H9 (cell line): ENCODE results near the gene IMMP2L. TPM values are rescaled to one million over a fixed set of nuclear protein-coding genes. Genes with fewer than 3 reads are reported as not detected.

ENCODE experiments used
- DNase-seq: peaks from one replicate; pipeline ENCODE4 v3.0.0-alpha.2; 2017
- H2AFZ ChIP-seq: one replicate; pipeline ENCODE4 v1.6.1; 2013; ENCODE audit warnings: mild to moderate bottlenecking, low read length, control low read depth, moderate library complexity
- H2AK5ac ChIP-seq: 2 replicates; pipeline ENCODE4 v1.6.1; 2013; ENCODE audit warnings: low read length, control low read depth, mixed read lengths; ENCODE audit not compliant: insufficient read length
- H2BK120ac ChIP-seq: one replicate; pipeline ENCODE4 v1.6.1; 2013; ENCODE audit warnings: low read depth, mild to moderate bottlenecking, low read length, control low read depth, inconsistent platforms; ENCODE audit not compliant: poor library complexity, severe bottlenecking
- H2BK12ac ChIP-seq: 2 replicates; pipeline ENCODE4 v1.6.1; 2013; ENCODE audit warnings: low read length, control low read depth, mixed read lengths, low read depth; ENCODE audit not compliant: insufficient read length
- H2BK15ac ChIP-seq: 2 replicates; pipeline ENCODE4 v1.6.1; 2013; ENCODE audit warnings: low read depth, low read length, control low read depth
- H2BK20ac ChIP-seq: one replicate; pipeline ENCODE4 v1.6.1; 2013; ENCODE audit warnings: low read depth, mild to moderate bottlenecking, low read length, control low read depth, inconsistent platforms; ENCODE audit not compliant: poor library complexity, severe bottlenecking
- H2BK5ac ChIP-seq: 2 replicates; pipeline ENCODE4 v1.6.1; 2013; ENCODE audit warnings: low read length, control low read depth, mixed read lengths; ENCODE audit not compliant: insufficient read length
- H3K14ac ChIP-seq: 2 replicates; pipeline ENCODE4 v1.6.1; 2013; ENCODE audit warnings: low read length, control low read depth; ENCODE audit not compliant: insufficient read depth
- H3K18ac ChIP-seq: 2 replicates; pipeline ENCODE4 v1.6.1; 2013; ENCODE audit warnings: low read depth, mild to moderate bottlenecking, mixed read lengths, low read length, control low read depth; ENCODE audit not compliant: insufficient read length
- H3K23ac ChIP-seq: 2 replicates; pipeline ENCODE4 v1.6.1; 2013; ENCODE audit warnings: low read length, control low read depth, mixed read lengths, low read depth; ENCODE audit not compliant: insufficient read length
- H3K23me2 ChIP-seq: 2 replicates; pipeline ENCODE4 v1.6.1; 2013; ENCODE audit warnings: low read depth, mild to moderate bottlenecking, mixed read lengths, low read length, control low read depth; ENCODE audit not compliant: insufficient read length, poor library complexity, severe bottlenecking
- H3K27ac ChIP-seq: 2 replicates; pipeline ENCODE4 v1.5.1; 2013; ENCODE audit warnings: low read length, control low read depth, mixed read lengths, low read depth; ENCODE audit not compliant: insufficient read length
- H3K27me3 ChIP-seq: 2 replicates; pipeline ENCODE4 v1.6.1; 2013; ENCODE audit warnings: low read length, control low read depth, inconsistent platforms; ENCODE audit not compliant: insufficient read depth
- H3K4ac ChIP-seq: 2 replicates; pipeline ENCODE4 v1.6.1; 2013; ENCODE audit warnings: low read depth, mild to moderate bottlenecking, control low read depth, inconsistent platforms, low read length, moderate library complexity
- H3K4me1 ChIP-seq: 2 replicates; pipeline ENCODE4 v1.6.1; 2013; ENCODE audit warnings: low read length, control low read depth, inconsistent platforms; ENCODE audit not compliant: insufficient read depth
- H3K4me2 ChIP-seq: 2 replicates; pipeline ENCODE4 v1.6.1; 2013; ENCODE audit warnings: low read length, control low read depth, mixed read lengths; ENCODE audit not compliant: insufficient read length, insufficient read depth
- H3K56ac ChIP-seq: 2 replicates; pipeline ENCODE4 v1.6.1; 2013; ENCODE audit warnings: low read depth, mild to moderate bottlenecking, mixed read lengths, low read length, control low read depth; ENCODE audit not compliant: insufficient read length
- H3K79me1 ChIP-seq: 2 replicates; pipeline ENCODE4 v1.6.1; 2013; ENCODE audit warnings: low read depth, mild to moderate bottlenecking, moderate library complexity, low read length, control low read depth, inconsistent platforms; ENCODE audit not compliant: insufficient read depth, poor library complexity, severe bottlenecking
- H3K79me2 ChIP-seq: 2 replicates; pipeline ENCODE4 v1.6.1; 2013; ENCODE audit warnings: low read length, control low read depth, inconsistent platforms; ENCODE audit not compliant: insufficient read depth
- H3K9ac ChIP-seq: 2 replicates; pipeline ENCODE4 v1.6.1; 2013; ENCODE audit warnings: low read length, control low read depth, mixed read lengths; ENCODE audit not compliant: insufficient read length; ENCODE audit errors: extremely low read depth
- H3K9me3 ChIP-seq: one replicate; pipeline ENCODE4 v1.6.1; 2013; ENCODE audit warnings: low read depth, low read length, inconsistent platforms; ENCODE audit not compliant: control insufficient read depth
- H3T11ph ChIP-seq: one replicate; pipeline ENCODE4 v1.6.1; 2013; ENCODE audit warnings: mild to moderate bottlenecking, low read length, control low read depth, inconsistent platforms
- H4K20me1 ChIP-seq: one replicate; pipeline ENCODE4 v1.6.1; 2013; ENCODE audit not compliant: control insufficient read depth, insufficient read length, insufficient read depth
- H4K5ac ChIP-seq: 2 replicates; pipeline ENCODE4 v1.6.1; 2013; ENCODE audit warnings: low read depth, mild to moderate bottlenecking, mixed read lengths, low read length, control low read depth; ENCODE audit not compliant: insufficient read length
- H4K8ac ChIP-seq: replicated peaks from 2 replicates; pipeline ENCODE4 v1.6.1; 2013; ENCODE audit warnings: low read length, control low read depth, mixed read lengths, low read depth; ENCODE audit not compliant: insufficient read length
- H4K91ac ChIP-seq: 2 replicates; pipeline ENCODE4 v1.6.1; 2013; ENCODE audit warnings: low read depth, mild to moderate bottlenecking, moderate library complexity, mixed read lengths, low read length, control low read depth; ENCODE audit not compliant: insufficient read length
- H3K27ac Mint-ChIP-seq, 3 experiments: 2 replicates in 2 of 3; 3 replicates in 1 of 3; pipeline ENCODE4 v1.8.0; 2020 to 2021; ENCODE audit warnings: mixed read lengths in 3 of 3, mild to moderate bottlenecking in 1 of 3, moderate library complexity in 1 of 3
- H3K27me3 Mint-ChIP-seq: 2 replicates; pipeline ENCODE4 v1.8.0; 2021; ENCODE audit warnings: low read depth, mild to moderate bottlenecking, moderate library complexity, mixed read lengths
- H3K36me3 Mint-ChIP-seq, 3 experiments: 2 replicates in 2 of 3; 3 replicates in 1 of 3; pipeline ENCODE4 v1.8.0; 2020 to 2021; ENCODE audit warnings: low read depth in 3 of 3, mixed read lengths in 3 of 3; ENCODE audit not compliant: insufficient read depth in 1 of 3
- H3K4me1 Mint-ChIP-seq, 2 experiments: 2 replicates each; pipeline ENCODE4 v1.8.0; 2020; ENCODE audit warnings: mixed read lengths in 2 of 2
- H3K4me3 Mint-ChIP-seq, 2 experiments: 2 replicates in 1 of 2; 3 replicates in 1 of 2; pipeline ENCODE4 v1.8.0; 2020 to 2021; ENCODE audit warnings: mild to moderate bottlenecking in 2 of 2, mixed read lengths in 2 of 2, moderate library complexity in 1 of 2
- H3K9me3 Mint-ChIP-seq, 2 experiments: 2 replicates in 1 of 2; 3 replicates in 1 of 2; pipeline ENCODE4 v1.8.0; 2020; ENCODE audit warnings: mild to moderate bottlenecking in 2 of 2, mixed read lengths in 2 of 2, moderate library complexity in 1 of 2
- WGBS: extraction: QIAGEN DNeasy Blood & Tissue Kit; methylation state at CpG from one replicate; pipeline ENCODE4 v1.1.7; 2013; ENCODE audit warnings: missing lambda C conversion rate, low lambda C conversion rate, mixed read lengths; ENCODE audit not compliant: insufficient read length; ENCODE audit errors: extremely low coverage; 5-methylcytosine and 5-hydroxymethylcytosine counted together
- total RNA-seq: library from RNA; stranded (reverse); gene quantifications from 2 replicates; pipeline ENCODE4 v1.2.1, GENCODE V29; 2021
- TF ChIP-seq, protein P1 (sequence below): fragments of 200-600 bp; sonication (generic); conservative IDR thresholded peaks from 3 replicates; pipeline ENCODE4 v1.8.0; 2021; ENCODE audit warnings: antibody characterized with exemption, mild to moderate bottlenecking

IMMP2L gene
- total RNA-seq, 1 experiment from 2014 or later: 14.7 TPM

GRCh38 chr7:111074748-111075146 lies 487.5 kb downstream of the IMMP2L start:
- H3K9me3 Mint-ChIP-seq: no peaks in the 10 kb centered on the region
- TF ChIP-seq, protein P1, sequence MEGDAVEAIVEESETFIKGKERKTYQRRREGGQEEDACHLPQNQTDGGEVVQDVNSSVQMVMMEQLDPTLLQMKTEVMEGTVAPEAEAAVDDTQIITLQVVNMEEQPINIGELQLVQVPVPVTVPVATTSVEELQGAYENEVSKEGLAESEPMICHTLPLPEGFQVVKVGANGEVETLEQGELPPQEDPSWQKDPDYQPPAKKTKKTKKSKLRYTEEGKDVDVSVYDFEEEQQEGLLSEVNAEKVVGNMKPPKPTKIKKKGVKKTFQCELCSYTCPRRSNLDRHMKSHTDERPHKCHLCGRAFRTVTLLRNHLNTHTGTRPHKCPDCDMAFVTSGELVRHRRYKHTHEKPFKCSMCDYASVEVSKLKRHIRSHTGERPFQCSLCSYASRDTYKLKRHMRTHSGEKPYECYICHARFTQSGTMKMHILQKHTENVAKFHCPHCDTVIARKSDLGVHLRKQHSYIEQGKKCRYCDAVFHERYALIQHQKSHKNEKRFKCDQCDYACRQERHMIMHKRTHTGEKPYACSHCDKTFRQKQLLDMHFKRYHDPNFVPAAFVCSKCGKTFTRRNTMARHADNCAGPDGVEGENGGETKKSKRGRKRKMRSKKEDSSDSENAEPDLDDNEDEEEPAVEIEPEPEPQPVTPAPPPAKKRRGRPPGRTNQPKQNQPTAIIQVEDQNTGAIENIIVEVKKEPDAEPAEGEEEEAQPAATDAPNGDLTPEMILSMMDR: no peak
- H3T11ph ChIP-seq: no peak overlapping the region
- H3K4me2 ChIP-seq: no peak overlapping the region
- H2BK20ac ChIP-seq: no peak overlapping the region
- no peaks in the 10 kb centered on the region for H3K9me3 ChIP-seq
- no peaks in the 10 kb centered on the region for H3K36me3 Mint-ChIP-seq
- WGBS: no CpG with 5 or more reads among the region's 6 CpGs
- H3K14ac ChIP-seq: no peak overlapping the region
- no peaks in the 10 kb centered on the region for H3K79me2 ChIP-seq
- no peak overlapping the region for H3K27ac ChIP-seq
- H2BK12ac ChIP-seq: no peak overlapping the region
- no peaks in the 10 kb centered on the region for H4K20me1 ChIP-seq
- H3K27ac Mint-ChIP-seq: no peak overlapping the region; a peak in 2 of 7 replicates
- no peak for DNase-seq
- H2BK5ac ChIP-seq: no peak overlapping the region
- no peak overlapping the region for H4K8ac ChIP-seq
- H3K4me3 Mint-ChIP-seq: no peak overlapping the region
- no peak overlapping the region for H4K91ac ChIP-seq
- H3K4me1 Mint-ChIP-seq: peaks cover 19 to 23% of the 10 kb centered on the region in 2 experiments
- H3K79me1 ChIP-seq: no peaks in the 10 kb centered on the region
- H2AK5ac ChIP-seq: no peak overlapping the region
- no peaks in the 10 kb centered on the region for H3K27me3 Mint-ChIP-seq
- no peak overlapping the region for H2AFZ ChIP-seq
- H3K23ac ChIP-seq: no peak overlapping the region
- H3K23me2 ChIP-seq: no peaks in the 10 kb centered on the region
- H3K18ac ChIP-seq: no peak overlapping the region
- no peak overlapping the region for H3K9ac ChIP-seq
- no peaks in the 10 kb centered on the region; the same call in 1 of the 2 replicates for H3K4me1 ChIP-seq
- no peak overlapping the region for H3K4ac ChIP-seq
- H3K56ac ChIP-seq: no peak overlapping the region
- no peak overlapping the region for H2BK15ac ChIP-seq
- H2BK120ac ChIP-seq: no peak overlapping the region
- H3K27me3 ChIP-seq: no peaks in the 10 kb centered on the region
- no peak overlapping the region for H4K5ac ChIP-seq
